Measurements from ENCODE around the gene FOXN1.
A peak's percentile ranks its signal among the peaks of the same experiment; 100 is the strongest.

FOXN1 gene

GRCh38 chr17:28547623-28548416 lies 41.7 kb downstream of the FOXN1 start:
- peak; percentile 87 for DNase-seq (ENCODE audit: low spot score)

- DNase-seq (ENCODE audit: low spot score): no peak
These were observed 42.4 kb downstream of the FOXN1 start for GRCh38 chr17:28548417-28549130.

GRCh38 chr17:28549236-28550132 lies 43.3 kb downstream of the FOXN1 start:
- DNase-seq (ENCODE audit: low spot score): peak; percentile 61

GRCh38 chr17:28550858-28551257 lies 44.7 kb downstream of the FOXN1 start:
- DNase-seq (ENCODE audit: low spot score): no peak

GRCh38 chr17:28551421-28552175 lies 45.5 kb downstream of the FOXN1 start:
- no peak for DNase-seq (ENCODE audit: low spot score)

GRCh38 chr17:28552176-28552999 lies 46.2 kb downstream of the FOXN1 start, which contains the start of gene UNC119:
TSS of gene UNC119 (minus strand) at chr17:28552624. CDS start at chr17:28552557, 67 bp downstream.
- DNase-seq (ENCODE audit: low spot score): peak; percentile 94

- DNase-seq (ENCODE audit: low spot score): no peak
These were observed 46.9 kb downstream of the FOXN1 start for GRCh38 chr17:28553000-28553505.

- no peak for DNase-seq (ENCODE audit: low spot score)
These were observed 48.4 kb downstream of the FOXN1 start for GRCh38 chr17:28554565-28554964.

- DNase-seq (ENCODE audit: low spot score): no peak
These were observed 48.9 kb downstream of the FOXN1 start for GRCh38 chr17:28555022-28555421.

- DNase-seq (ENCODE audit: low spot score): no peak
These were observed 57.3 kb downstream of the FOXN1 start for GRCh38 chr17:28563475-28563874.

- peak; percentile 74 for DNase-seq (ENCODE audit: low spot score)
These were observed 61.5 kb downstream of the FOXN1 start for GRCh38 chr17:28567604-28568003.

GRCh38 chr17:28569446-28569845 lies 63.3 kb downstream of the FOXN1 start:
- no peak for DNase-seq (ENCODE audit: low spot score)

GRCh38 chr17:28570716-28571360 lies 64.7 kb downstream of the FOXN1 start:
- peak; percentile 51 for DNase-seq (ENCODE audit: low spot score)

GRCh38 chr17:28571361-28572122 lies 65.4 kb downstream of the FOXN1 start, which contains the start of gene PIGS:
TSS of gene PIGS (minus strand) at chr17:28571524. CDS start at chr17:28571496, 28 bp downstream.
- peak; percentile 97 for DNase-seq (ENCODE audit: low spot score)

- no peak for DNase-seq (ENCODE audit: low spot score)
These were observed 66.3 kb downstream of the FOXN1 start for GRCh38 chr17:28572259-28573039.

- DNase-seq (ENCODE audit: low spot score): no peak
These were observed 66.9 kb downstream of the FOXN1 start for GRCh38 chr17:28573040-28573380.

GRCh38 chr17:28573521-28573920 lies 67.4 kb downstream of the FOXN1 start:
- no peak for DNase-seq (ENCODE audit: low spot score)

GRCh38 chr17:28573966-28574480 lies 67.9 kb downstream of the FOXN1 start:
- DNase-seq (ENCODE audit: low spot score): no peak
